Fibroblast of lung (primary cell): Measurements from ENCODE around the gene ZNF366. TPM values are rescaled to one million over a fixed set of nuclear protein-coding genes. Genes with fewer than 3 reads are reported as not detected.

ENCODE experiments used
- DNase-seq, 2 donors: peaks; one replicate each; pipeline versions ENCODE4 v3.0.0 to v3.0.0-alpha.2; 2010; ENCODE audit warnings: low read depth in 2 of 2
- H2AFZ ChIP-seq: 2 replicates; pipeline ENCODE4 v1.5.1; 2012; ENCODE audit warnings: low read length, control low read depth, inconsistent platforms
- H3K27ac ChIP-seq: 2 replicates; pipeline ENCODE4 v1.5.1; 2011; ENCODE audit warnings: low read length, control low read depth; ENCODE audit not compliant: insufficient read depth
- H3K27me3 ChIP-seq: 2 replicates; pipeline ENCODE4 v1.5.1; 2011; ENCODE audit warnings: mild to moderate bottlenecking, low read length; ENCODE audit not compliant: control insufficient read depth, insufficient read depth
- H3K36me3 ChIP-seq: 2 replicates; pipeline ENCODE4 v1.5.1; 2011; ENCODE audit warnings: low read length; ENCODE audit not compliant: control insufficient read depth, insufficient read depth
- H3K4me1 ChIP-seq: 2 replicates; pipeline ENCODE4 v1.5.1; 2011; ENCODE audit warnings: low read length; ENCODE audit not compliant: control insufficient read depth, insufficient read depth; ENCODE audit errors: extremely low read depth
- H3K4me2 ChIP-seq: 2 replicates; pipeline ENCODE4 v1.5.1; 2011; ENCODE audit warnings: low read length, control low read depth; ENCODE audit not compliant: insufficient read depth; ENCODE audit errors: extremely low read depth
- H3K4me3 ChIP-seq, 4 experiments: fragments of 200-600 bp in 1 of 4; sonication (generic) in 1 of 4; replicated peaks in 1 of 4; 2 replicates each; pipeline ENCODE4 v1.5.1; 2011 to 2016; ENCODE audit warnings: low read length in 4 of 4, low read depth in 3 of 4, mild to moderate bottlenecking in 3 of 4, control low read depth in 2 of 4, inconsistent platforms in 1 of 4, mixed read lengths in 1 of 4; ENCODE audit not compliant: insufficient read depth in 1 of 4; ENCODE audit errors: control extremely low read depth in 1 of 4
- H3K79me2 ChIP-seq: 2 replicates; pipeline ENCODE4 v1.5.1; 2012; ENCODE audit warnings: mild to moderate bottlenecking, low read length, inconsistent platforms; ENCODE audit not compliant: control insufficient read depth, insufficient read depth
- H3K9ac ChIP-seq: 2 replicates; pipeline ENCODE4 v1.5.1; 2011; ENCODE audit warnings: mild to moderate bottlenecking, low read length, control low read depth; ENCODE audit not compliant: insufficient read depth
- H3K9me3 ChIP-seq: 2 replicates; pipeline ENCODE4 v1.5.1; 2012; ENCODE audit warnings: low read depth, low read length; ENCODE audit not compliant: control insufficient read depth, insufficient read depth
- H4K20me1 ChIP-seq: 2 replicates; pipeline ENCODE4 v1.5.1; 2011; ENCODE audit warnings: low read length; ENCODE audit not compliant: control insufficient read depth, insufficient read depth; ENCODE audit errors: extremely low read depth
- CTCF ChIP-seq, 2 donors: IDR thresholded peaks in 1 of 2; conservative IDR thresholded peaks in 1 of 2; 1 replicate in 1 of 2; 2 replicates in 1 of 2; pipeline ENCODE4 v1.5.1; 2011 to 2012; ENCODE audit warnings: low read length in 2 of 2, control low read depth in 1 of 2, inconsistent platforms in 1 of 2, low read depth in 1 of 2, mild to moderate bottlenecking in 1 of 2
- EZH2 ChIP-seq: IDR thresholded peaks from 2 replicates; pipeline ENCODE4 v1.5.1; 2012; ENCODE audit warnings: low read length, control low read depth, mild to moderate bottlenecking; ENCODE audit errors: missing control alignments
- polyA plus RNA-seq, 2 donors: library from polyadenylated mRNA; depleted of rRNA in 1 of 2; stranded (reverse) in 1 of 2; unstranded in 1 of 2; fragments of >200 nt; gene quantifications; 2 replicates each; pipeline ENCODE4 v1.2.1, GENCODE V29; 2011 to 2012; ENCODE audit warnings: missing spikeins in 1 of 2
- total RNA-seq: library from RNA; depleted of rRNA; stranded (reverse); fragments of >200 nt; gene quantifications from 2 replicates; pipeline ENCODE4 v1.2.1, GENCODE V29; 2014

The ZNF366 gene
- total and polyA plus RNA-seq, 2 donors (not counting 1 experiment from before 2014, with no cell fraction given), result not detected

- Histone ChIP-seq H3K4me2 (no peak overlapping the region), H3K27ac (no peak overlapping the region), H2AFZ (no peak overlapping the region), H3K9ac (no peak overlapping the region), H3K9me3 (no peaks in the 10 kb centered on the region), H3K4me3 (no peak overlapping the region), H3K36me3 (no peaks in the 10 kb centered on the region), H3K4me1 (peaks cover 3% of the 10 kb centered on the region), H3K27me3 (no peaks in the 10 kb centered on the region), H4K20me1 (no peaks in the 10 kb centered on the region), H3K79me2 (no peaks in the 10 kb centered on the region)
- no peak for DNase-seq
- TF ChIP-seq CTCF (conservative IDR thresholded peaks at IDR 0.05 in 1 of 2, IDR thresholded peaks at IDR 0.05 in 1 of 2; ENCODE audit: low read depth in 1 of 2, low read length in 2 of 2) (no peak), EZH2 (no peak)
Observed at GRCh38 chr5:72512593-72512860, 5.3 kb upstream of the ZNF366 start.

- peaks cover 3% of the 10 kb centered on the region for H3K4me1 ChIP-seq
- no peaks in the 10 kb centered on the region for H3K27me3 ChIP-seq
- TF ChIP-seq EZH2 (no peak), CTCF (conservative IDR thresholded peaks at IDR 0.05 in 1 of 2, IDR thresholded peaks at IDR 0.05 in 1 of 2; ENCODE audit: low read depth in 1 of 2, low read length in 2 of 2) (no peak)
- H3K4me3 ChIP-seq, result no peak overlapping the region
- no peak overlapping the region for H2AFZ ChIP-seq
- H3K9ac ChIP-seq, result no peak overlapping the region
- no peak overlapping the region for H3K27ac ChIP-seq
- H3K36me3 ChIP-seq, result no peaks in the 10 kb centered on the region
- peak in 1 of 2 donors; percentile 70 for DNase-seq
- H3K9me3 ChIP-seq, result no peaks in the 10 kb centered on the region
- H4K20me1 ChIP-seq, result no peaks in the 10 kb centered on the region
- H3K79me2 ChIP-seq, result no peaks in the 10 kb centered on the region
- H3K4me2 ChIP-seq, result no peak overlapping the region
Observed at GRCh38 chr5:72511774-72512592, 4.8 kb upstream of the ZNF366 start.

GRCh38 chr5:72511366-72511765 is 4.2 kb upstream of the ZNF366 start:
- TF ChIP-seq EZH2 (no peak), CTCF (conservative IDR thresholded peaks at IDR 0.05 in 1 of 2, IDR thresholded peaks at IDR 0.05 in 1 of 2; ENCODE audit: low read depth in 1 of 2, low read length in 2 of 2) (no peak)
- DNase-seq, result peak in 1 of 2 donors; percentile 90
- Histone ChIP-seq H3K27me3 (no peaks in the 10 kb centered on the region), H3K4me2 (no peak overlapping the region), H2AFZ (no peak overlapping the region), H3K27ac (peak overlapping the region; percentile 40), H3K9ac (no peak overlapping the region), H3K79me2 (no peaks in the 10 kb centered on the region), H4K20me1 (no peaks in the 10 kb centered on the region), H3K9me3 (no peaks in the 10 kb centered on the region), H3K36me3 (no peaks in the 10 kb centered on the region), H3K4me3 (no peak overlapping the region), H3K4me1 (peaks cover 3% of the 10 kb centered on the region)
